Measurements from ENCODE around the gene OPCML.

Gene OPCML

DNA sequence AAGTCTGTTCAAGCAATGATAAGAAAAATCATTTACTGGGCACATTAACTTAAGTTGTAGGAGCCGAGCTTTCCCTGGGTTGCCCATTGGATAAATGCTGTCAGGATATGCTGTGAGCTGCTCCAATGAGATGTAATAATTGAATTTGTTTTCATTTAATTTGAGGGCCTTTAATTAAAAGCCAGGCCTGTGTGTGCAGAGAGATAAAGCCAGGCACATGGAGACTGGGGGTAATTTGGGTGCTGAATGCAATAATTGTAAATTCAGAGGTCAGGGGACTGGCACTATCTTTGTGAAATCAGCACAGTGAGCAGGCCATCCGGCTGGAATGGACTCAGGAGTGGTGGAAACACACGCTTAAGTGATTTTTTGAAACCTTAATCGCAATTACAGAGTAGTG is 125.8 kb downstream of the OPCML start:
- no peak for DNase-seq

- no peak for DNase-seq
Measured at GRCh38 chr11:133403900-133404299, 128.4 kb downstream of the OPCML start.

DNA sequence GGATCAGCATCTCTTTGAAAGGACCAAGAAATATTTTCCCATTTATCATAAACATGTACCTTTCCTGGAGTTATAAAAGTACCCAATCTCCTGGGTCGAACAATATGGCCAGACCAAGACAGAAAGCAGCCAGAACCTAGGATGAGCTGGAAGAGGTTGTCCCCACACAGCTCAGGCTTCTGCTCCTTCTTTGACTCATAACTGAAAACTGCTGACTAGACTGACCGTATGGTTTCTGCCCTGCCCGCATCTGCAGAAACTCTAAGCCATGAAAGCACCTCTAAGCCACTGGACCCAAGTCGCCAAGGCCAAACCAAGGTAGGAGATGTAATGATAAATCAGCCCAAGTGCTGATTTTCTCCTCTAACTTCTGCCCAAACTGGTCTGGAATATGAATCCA is 129.8 kb downstream of the OPCML start:
- no peak for DNase-seq

DNA sequence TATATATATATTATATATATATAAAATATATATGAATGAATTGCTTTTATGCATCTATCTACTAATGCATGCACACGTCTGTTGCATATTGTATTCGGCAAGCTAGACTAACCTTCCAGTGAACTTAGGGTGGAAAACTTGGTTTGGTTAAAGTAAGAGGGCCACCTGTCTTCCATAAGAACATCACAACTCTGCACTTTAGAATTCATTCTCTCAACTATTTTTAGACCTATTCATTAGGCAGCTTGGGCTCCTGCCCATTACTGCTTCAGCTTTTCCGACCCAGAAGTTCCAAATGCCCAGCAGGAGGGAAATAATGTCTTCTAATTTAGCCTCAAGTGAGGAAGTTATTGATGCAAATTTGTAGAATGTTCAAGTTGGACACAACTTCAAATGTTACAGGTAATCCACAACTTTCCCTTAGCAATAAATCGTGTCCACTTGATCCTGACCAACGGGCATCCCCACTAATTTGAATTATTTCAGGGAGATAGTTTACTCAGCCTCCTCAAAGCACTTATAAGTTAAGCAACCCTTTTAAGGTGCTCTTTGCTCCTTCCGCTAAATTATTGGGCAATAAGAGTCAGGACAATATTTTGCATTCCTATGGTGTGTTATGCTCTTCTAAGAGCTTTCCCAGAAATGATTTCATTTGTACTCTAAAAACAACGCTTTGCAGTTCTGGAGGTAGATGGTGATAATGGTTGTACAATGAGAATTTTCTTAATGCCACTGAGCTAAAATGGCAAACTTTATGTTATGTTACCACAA is 132.3 kb downstream of the OPCML start:
- no peak for DNase-seq

DNA sequence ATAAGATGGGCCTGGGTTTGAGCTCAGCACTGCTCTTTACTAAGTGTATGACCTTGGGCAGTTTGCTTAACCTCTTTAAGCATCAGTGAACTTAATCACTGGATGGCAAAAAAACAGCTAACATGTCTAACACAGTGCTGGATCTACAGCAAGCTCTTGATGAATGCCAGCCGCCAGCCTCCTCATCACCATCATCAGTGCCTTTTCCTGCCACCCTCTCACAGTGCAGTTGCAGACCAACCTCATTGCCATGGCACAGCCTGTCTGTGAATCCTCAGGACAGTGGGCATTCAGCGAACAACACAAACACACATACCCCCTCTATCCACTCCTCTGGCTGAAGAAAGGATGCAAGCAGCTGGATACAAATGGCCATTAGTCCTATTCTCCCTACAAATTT is 133.0 kb downstream of the OPCML start:
- no peak for DNase-seq

DNA sequence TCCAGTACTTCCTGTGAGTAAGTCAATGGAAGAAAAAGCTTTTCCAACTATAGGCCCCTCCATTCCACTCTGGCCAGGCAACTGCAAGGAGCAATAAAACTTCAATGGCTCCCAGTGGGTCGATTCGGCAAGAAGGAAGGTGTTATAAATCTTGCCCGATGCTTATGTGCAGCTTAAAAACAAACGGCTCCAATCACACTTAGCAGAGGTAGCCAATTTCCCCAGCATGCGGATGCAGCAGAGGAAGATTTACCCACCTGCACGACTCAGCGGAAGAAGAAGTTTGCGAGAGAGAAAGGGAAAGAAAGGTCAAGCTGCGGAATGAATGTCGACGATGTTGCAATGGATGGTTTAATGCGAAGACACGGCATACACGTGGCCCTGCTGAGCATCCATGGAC is 141.5 kb downstream of the OPCML start:
- no peak for DNase-seq

GRCh38 chr11:133388975-133389568 is 143.2 kb downstream of the OPCML start:
- DNase-seq = no peak

DNA sequence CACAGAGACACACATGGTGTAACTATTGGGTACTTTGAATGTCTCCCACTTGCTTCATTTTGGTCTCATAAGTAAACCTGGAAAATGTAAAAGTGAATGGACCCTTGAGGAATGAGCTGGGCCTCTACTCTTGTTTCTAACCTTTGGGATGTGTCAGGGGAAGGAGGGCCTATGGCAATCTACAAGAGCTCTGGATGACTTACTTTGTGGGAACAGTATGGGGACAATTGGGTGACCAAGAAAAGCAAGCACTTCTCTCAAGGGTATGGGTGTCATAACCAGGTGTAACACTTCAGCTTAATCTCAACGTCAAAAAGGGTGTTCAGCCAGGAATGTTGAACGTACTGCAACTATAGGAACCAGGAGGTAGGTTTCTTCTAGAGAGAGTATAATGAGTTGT is 144.0 kb downstream of the OPCML start:
- no peak for DNase-seq

DNA sequence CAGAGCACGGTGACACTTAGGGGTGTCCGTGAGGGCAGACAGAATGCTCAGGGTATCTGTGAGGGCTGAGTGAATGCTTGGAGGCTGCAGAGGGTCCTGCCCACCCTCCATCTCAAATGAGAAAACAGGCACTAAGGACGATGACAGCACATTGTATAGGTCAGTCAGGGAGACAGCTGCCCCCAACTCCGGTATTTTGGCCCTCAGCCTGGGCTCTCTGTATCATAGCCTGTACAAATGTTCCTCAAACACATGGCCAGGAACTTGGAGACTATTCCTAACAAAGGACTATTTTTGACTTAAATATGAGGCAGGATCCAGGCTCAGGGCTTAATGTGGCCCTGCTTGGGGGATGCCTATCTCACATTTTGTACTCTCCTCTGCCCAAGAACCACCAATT is 145.4 kb downstream of the OPCML start:
- DNase-seq = no peak

DNA sequence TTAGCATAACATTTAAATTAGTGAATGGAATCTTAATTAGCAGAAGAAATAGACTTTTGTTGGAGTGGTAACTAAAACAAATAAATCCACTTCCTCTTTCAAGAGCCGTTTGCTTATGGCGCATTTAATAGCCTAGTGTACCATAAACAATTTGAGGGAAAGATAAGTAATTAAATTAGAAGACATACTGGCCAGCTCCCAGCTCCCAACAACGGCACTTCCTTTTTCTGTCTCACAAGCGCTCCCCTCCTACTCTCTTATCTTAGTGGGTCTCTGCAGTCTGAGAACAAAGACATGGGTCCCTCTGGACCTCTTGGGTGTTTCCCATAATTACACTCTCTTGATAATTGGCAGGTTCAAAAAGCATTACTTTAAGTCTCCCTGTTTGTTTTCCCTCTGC is 146.0 kb downstream of the OPCML start:
- DNase-seq = peak; percentile 70

DNA sequence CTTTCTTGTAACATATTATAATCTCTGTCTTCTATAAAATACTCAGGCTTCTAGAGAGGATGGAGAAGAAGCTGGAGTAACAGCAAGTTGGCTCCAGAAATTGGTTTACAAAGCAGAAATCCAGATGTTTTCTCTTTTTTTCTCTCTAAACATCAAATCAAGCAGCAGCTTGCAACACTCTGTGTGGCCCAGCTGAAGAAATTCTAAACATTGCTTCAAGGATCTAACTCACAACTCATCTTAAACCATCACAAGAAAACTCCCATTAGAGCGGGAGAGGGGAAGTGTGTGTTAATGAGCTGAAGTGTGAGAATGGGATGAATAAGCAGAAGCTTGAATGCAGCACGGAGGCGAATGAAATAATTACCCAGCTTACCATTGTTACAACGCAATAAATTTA is 146.5 kb downstream of the OPCML start:
- no peak for DNase-seq

DNA sequence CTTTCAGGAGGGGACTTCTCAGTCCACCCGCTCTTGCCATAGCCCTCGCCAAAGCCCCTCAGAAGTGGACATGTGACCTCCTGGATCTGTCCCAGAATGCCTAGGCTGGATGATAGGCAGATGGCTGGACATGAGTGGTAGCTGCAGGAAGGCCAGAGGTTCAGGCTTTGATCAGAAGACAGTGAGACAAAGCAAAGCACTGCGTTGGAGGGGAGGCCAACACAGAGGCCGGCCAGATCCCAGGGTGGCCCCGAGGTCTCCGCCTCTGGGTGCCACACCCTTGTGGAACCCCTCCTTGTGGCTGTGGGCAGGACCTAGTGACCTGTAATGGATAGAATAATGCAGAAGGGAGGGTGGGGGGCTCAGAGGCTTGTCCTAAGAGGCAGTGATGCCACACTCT is 147.6 kb downstream of the OPCML start:
- no peak for DNase-seq

GRCh38 chr11:133383689-133384088 is 148.6 kb downstream of the OPCML start:
- no peak for DNase-seq

- DNase-seq = no peak
Measured at GRCh38 chr11:133383201-133383600, 149.1 kb downstream of the OPCML start.

DNA sequence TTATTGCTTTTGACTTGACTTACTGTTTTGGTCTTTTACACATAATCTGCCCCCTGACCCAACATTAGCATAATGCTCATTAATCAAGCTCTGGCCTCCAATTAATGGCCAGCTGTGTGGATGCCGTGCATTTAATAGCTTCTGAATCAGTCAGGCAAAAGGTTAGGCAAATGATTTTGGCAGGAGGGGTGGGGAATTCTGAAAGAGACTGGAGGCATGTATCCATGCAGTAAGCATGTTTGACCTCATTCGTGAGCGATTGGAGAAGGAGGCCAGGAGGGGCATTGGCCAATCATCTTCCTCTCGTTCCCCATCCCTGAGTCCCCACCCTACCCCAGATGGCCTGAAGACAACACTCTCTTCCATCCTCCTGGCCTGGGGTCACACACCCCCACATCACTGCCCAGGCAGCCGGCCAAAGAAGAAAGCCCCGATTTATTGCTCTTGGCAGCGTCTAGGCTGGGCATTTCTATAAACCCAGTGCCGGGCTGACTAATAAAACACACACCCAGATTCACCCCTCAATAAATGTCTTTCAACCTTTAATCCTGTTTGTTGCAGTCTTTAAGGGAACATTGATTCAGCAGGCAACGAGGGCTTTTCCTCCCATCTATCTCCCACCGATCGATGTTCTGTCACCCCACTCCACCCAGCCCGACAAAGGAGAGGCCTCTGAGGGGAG is 150.0 kb downstream of the OPCML start:
- DNase-seq = no peak

- no peak for DNase-seq
Measured at GRCh38 chr11:133381761-133382130, 150.6 kb downstream of the OPCML start.

DNA sequence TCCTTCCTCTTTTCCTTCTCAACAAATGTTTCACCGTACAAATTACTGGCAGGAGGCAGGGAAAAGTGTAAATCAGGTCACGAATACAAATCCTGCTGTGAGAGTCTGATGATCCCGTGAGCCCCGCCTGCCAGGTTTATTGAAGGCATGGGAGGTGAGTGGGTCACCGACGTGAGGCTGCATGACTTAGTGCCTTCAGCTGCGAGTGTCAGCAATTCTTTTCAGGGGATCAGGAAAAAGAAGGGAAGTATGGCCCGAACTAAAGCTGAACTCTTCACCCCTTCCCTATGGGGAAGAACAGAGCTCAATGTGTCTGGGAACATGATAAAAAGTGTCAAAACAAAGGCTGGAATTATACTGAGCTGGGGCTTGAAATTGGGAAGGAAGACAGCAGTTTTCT is 166.2 kb downstream of the OPCML start:
- no peak for DNase-seq

DNA sequence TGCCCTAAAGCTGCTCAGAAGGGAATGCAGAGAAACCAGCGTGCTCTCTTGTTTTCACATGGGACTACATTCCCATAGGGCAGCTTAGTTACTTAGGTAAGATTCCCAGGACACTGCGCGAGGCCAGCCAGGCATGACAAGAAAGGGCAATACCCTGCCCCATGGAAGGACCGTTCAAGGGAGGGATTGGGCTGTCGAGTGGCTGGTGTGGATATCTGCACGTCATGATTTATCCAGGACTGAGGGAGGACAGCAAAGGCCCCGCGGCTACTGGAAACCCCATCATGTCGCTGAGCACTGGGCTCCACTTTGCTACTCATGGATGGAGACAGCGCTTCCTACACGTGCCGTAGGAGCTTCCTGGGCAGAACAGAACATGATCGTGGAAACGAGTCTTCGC is 169.4 kb downstream of the OPCML start:
- no peak for DNase-seq

GRCh38 chr11:133362156-133362555 is 170.1 kb downstream of the OPCML start:
- DNase-seq = no peak

DNA sequence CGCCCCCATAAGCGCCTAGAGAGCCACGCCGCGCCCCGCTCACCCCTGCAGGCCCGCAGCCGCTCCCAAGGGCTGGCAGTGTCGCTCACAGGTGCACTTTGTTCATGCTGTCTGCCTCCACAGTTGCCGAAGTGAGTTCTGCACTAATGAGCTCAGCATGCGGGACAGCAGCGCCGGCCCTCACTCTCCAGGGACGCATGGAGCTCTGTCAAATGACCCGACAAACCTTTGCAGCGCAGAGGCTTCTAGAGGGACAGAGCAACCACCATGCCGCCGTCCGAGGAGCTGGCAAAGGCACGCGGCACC is 170.7 kb downstream of the OPCML start:
- no peak for DNase-seq

GRCh38 chr11:133360860-133361688 is 171.2 kb downstream of the OPCML start:
- DNase-seq = no peak

- no peak for DNase-seq
Measured at GRCh38 chr11:133355095-133355494, 177.2 kb downstream of the OPCML start.

GRCh38 chr11:133354069-133354468 is 178.2 kb downstream of the OPCML start:
- no peak for DNase-seq

DNA sequence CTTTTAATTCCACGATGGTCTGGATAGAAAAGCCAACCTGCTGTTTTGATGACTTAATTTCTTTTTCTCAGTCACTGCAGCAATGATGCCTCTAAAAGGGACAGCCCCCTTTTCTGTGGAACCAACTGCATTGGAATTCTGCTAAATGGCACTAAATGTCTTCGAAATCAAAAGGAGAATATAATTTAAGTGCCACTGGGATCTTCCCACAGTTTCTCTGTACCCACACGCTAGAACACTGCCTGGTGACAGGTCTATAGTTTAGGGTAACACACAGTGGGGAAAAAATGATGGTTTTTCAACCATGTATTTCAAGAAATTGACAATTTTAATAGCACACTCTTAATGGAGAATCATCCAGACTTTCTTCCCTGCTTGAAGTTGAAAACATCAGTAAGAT is 182.3 kb downstream of the OPCML start:
- no peak for DNase-seq
